ENCODE measurements around the gene MTF2.

MTF2 gene

GRCh38 chr1:93082313-93082712 is 3.2 kb downstream of the MTF2 start:
- no peak for DNase-seq (ENCODE audit: low read depth in 2 of 2, low spot score in 1 of 2)

DNA sequence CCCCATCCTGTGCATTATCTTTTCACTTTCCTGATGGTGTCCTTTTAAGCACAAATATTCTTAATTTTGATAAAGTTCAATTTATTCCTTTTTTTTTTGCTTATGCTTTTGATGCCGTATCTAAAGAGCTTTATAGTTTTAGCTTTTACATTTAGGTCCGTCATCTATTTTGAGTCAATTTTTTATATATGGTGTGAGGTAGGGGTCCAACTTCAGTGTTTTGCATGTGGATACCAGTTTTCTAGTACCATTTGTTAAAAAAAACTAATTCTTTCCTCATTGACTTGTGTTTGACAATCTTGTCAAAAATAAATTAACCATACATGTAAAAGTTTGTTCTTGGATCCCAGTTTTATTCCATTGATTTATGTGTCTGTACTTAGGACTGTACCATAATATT is 4.9 kb downstream of the MTF2 start:
- no peak for DNase-seq (ENCODE audit: low read depth in 2 of 2, low spot score in 1 of 2)

DNA sequence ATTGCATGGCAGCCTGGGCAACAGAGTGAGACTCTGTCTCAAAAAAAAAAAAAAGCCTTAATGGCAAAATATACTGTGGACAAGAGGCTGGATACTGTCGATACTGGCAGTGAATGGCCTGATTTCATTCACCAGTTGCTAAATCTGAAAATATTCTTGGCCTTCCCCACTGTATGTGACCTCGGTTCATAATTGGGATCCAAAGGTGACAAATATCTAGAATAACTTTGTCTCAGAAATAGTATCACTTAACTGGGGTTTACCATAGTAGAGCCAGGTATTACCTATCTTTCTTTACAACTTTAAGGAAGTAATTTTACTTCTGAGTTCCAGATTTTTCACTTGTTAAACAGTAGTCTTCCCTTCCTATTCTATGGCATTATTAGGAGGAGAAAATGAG is 8.4 kb downstream of the MTF2 start:
- DNase-seq (ENCODE audit: low read depth in 2 of 2, low spot score in 1 of 2): no peak

DNA sequence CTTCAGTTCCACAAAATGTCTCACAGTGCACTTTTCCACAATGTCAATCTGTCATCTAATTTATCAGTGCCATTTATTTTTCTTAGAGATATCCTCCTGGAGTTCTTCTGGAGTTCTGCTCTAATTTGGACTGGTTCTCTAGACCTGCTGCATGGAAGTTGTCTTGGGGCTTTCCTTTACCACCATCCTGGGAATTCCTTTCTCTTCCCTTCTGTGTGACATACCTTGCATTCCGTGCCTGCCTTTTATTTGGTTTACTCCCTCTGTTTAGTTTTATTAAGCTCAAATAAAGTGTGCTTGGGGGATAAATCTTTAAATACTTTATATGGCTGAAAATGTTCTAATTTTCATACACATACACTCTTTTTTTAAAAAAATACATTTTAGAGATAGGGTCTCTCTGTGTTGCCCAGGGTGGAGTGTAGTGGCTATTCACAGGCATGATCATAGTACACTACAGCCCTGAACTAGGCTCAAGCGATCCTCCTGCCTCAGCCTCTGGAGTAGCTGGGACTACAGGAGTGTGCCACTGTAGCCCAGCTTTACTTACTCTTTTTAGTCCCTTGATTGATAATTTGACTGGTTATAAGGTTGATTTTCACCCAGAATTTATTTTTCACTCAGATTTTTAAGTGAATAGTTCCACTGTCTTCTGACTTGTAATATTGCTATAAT is 14.4 kb downstream of the MTF2 start:
- no peak for DNase-seq (ENCODE audit: low read depth in 2 of 2, low spot score in 1 of 2)

DNA sequence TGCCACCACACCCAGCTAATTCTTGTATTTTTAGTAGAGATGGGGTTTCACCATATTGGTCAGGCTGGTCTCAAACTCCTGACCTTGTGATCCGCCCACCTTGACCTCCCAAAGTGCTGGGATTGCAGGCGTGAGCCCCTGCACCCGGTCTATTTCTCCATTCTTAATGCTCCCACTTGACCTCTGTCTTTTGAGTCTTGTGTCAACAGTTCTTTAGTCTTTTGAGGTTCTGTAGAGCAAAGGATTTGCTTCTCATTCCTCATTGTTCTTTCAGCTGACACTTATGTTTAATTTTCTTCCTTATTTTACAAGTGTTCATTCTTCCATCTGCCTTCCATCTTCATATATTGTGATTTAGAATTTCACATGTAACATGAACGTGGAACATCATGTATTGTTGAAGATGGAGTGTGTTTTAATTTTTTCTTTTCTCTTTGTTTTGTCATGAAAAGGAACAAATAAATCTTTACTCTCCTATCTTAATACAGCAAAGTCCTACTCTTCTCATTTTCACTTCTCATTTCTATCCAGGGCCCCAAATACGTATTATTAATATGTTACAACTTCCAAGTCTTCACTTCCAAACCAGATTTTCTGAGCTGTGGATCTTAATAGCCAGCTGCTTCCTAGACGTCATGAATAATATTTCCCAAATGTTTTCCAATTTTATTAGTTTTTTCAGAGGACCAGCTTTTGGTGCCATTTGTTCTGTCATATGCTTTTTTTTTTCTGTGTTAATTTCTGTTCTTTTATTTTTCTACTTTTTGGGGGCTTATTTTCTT is 16.9 kb downstream of the MTF2 start:
- no peak for DNase-seq (ENCODE audit: low read depth in 2 of 2, low spot score in 1 of 2)

- no peak for DNase-seq (ENCODE audit: low read depth in 2 of 2, low spot score in 1 of 2)
Measured at GRCh38 chr1:93102142-93102541, 23.1 kb downstream of the MTF2 start.

- no peak for DNase-seq (ENCODE audit: low read depth in 2 of 2, low spot score in 1 of 2)
Measured at GRCh38 chr1:93106226-93106625, 27.1 kb downstream of the MTF2 start.

GRCh38 chr1:93107395-93107794 is 28.3 kb downstream of the MTF2 start:
- DNase-seq (ENCODE audit: low read depth in 2 of 2, low spot score in 1 of 2): no peak

DNA sequence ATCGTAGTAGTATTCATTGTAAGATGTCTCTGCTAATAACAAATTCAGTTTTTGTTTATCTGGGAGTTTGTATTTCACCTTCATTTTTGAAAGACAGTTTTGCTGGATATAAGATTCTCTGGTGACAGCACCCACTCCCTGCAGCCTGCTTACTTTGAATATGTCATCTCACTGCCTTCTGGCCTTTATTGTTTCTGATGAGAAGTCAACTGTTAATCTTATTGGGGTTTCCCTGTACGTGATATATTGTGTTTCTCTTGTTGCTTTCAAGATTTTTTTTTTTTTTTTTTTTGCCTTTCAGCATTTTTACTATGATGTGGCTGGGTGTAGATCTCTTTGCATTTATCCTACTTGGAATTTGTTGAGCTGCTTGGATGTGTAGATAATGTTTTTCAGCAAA is 29.3 kb downstream of the MTF2 start:
- no peak for DNase-seq (ENCODE audit: low read depth in 2 of 2, low spot score in 1 of 2)

DNA sequence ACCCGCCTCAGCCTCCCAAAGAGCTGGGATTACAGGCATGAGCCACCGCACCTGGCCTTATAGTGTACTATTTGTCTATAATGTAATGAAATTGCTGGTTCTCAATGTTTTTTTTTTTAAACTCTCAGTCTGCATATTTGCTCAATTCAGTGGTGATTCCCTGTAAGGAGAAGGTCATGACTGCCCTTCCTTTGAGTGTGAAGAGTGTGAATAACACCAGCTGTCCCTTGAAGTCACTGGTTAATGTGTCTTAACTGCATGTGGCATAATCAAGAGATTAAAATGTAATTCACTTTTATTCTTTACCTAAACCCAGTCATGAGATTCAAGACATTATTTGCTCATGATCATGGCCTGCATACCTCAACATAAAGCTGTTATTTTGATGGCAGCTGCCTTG is 30.5 kb downstream of the MTF2 start:
- DNase-seq (ENCODE audit: low read depth in 2 of 2, low spot score in 1 of 2): no peak

DNA sequence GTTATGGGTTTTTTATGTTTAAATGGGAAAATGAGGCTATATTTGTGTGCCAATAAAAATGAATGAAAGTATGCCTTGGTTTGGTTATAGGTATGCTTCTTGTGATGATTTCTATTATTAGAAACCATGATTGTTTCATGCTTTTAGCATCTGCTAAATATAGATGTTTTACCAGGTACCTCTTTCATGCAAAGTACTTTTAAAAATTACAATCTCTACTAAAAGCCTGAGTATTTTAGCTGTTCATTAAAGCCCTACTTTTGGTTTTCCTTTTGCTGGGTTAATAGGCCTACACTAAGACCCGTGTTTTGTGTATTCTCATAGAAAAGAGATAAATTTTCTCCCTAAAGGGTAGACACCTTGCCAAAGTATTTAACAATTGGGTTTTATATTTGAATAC is 32.0 kb downstream of the MTF2 start:
- no peak for DNase-seq (ENCODE audit: low read depth in 2 of 2, low spot score in 1 of 2)

- no peak for DNase-seq (ENCODE audit: low read depth in 2 of 2, low spot score in 1 of 2)
Measured at GRCh38 chr1:93111561-93111960, 32.5 kb downstream of the MTF2 start.

DNA sequence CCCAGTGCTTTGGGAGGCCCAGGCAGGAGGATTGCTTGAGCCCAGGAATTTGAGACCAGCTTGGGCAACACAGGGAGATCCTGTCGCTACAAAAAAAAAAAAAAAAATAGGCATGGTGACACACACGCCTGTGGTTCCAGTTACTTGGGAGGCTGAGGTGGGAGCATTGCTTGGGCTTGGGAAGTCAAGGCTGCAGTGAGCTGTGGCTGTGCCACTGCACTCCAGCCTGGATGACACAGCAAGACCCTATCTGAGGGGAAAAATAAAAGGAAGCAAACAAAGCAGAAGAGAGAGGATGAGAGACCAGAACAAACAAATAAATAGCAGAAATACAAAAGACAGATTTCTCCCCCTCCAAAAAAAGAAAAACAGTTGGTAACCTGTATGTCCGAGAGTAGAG is 34.0 kb downstream of the MTF2 start:
- no peak for DNase-seq (ENCODE audit: low read depth in 2 of 2, low spot score in 1 of 2)

DNA sequence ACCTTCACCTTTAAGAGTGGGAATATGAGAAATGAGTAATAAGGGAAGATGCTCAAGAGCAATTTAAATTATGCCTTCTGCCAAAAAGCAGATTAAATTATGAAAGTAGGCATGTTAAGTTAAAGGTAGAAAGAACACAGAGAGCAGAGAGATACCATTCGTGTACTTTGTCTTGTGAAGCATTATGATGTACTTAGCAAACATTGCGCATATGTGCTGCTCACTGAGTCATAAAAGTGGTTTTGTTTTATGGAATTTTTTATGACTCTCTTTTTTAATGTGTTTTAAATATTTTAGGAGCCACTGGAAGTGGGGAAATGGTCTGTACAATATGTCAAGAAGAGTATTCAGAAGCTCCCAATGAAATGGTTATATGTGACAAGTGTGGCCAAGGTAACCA is 35.3 kb downstream of the MTF2 start:
- DNase-seq (ENCODE audit: low read depth in 2 of 2, low spot score in 1 of 2): no peak

DNA sequence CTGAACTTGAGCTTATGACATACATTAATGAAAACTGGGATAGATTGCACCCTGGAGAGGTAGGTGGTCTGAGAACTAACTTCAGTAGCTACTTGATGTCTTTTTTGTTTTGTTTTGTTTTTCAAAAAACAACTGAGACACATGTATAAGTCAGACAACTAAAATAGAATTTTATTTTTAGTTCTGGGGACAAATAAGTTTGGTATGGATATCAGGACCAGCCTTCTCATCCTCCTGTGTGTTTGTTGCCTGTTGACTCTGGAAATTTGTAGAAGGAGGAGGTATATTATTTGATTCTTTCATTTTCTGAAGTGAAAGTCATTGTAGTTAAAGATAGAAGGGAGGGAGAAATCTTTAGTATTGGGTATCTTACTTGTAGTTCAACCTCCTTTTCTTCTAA is 41.5 kb downstream of the MTF2 start:
- DNase-seq (ENCODE audit: low read depth in 2 of 2, low spot score in 1 of 2): no peak

- DNase-seq (ENCODE audit: low read depth in 2 of 2, low spot score in 1 of 2): no peak
Measured at GRCh38 chr1:93123201-93123783, 44.2 kb downstream of the MTF2 start.

GRCh38 chr1:93124556-93125355 is 45.7 kb downstream of the MTF2 start:
- no peak for DNase-seq (ENCODE audit: low read depth in 2 of 2, low spot score in 1 of 2)

DNA sequence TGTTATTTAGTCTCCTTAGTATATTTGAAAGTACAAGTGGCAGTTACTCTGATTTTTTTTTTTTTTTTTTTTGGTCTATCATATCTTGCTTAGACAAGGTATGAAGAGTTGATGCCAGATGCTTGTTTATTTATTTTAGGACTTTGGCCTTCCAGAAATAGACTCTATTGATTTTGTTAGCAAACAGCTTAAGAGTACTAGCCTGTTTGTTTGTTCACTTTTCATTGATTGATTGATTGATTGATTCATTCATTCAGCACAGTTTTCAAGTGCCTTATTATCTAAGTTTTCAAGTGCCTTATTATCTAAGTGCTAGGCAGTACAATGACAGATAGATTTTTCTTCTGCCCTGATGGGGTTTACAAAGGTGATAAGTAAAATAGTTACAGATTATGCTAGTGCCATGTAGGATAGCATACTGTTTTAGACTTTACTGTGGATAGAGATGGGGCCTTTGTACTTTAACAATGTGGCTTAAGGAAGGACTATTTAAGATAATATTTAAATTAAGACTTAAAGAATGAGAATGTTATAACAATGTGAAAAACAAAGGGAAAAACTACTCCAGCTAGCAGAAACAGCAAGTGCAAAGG is 50.5 kb downstream of the MTF2 start:
- no peak for DNase-seq (ENCODE audit: low read depth in 2 of 2, low spot score in 1 of 2)

- no peak for DNase-seq (ENCODE audit: low read depth in 2 of 2, low spot score in 1 of 2)
Measured at GRCh38 chr1:93132638-93133037, 53.6 kb downstream of the MTF2 start.

DNA sequence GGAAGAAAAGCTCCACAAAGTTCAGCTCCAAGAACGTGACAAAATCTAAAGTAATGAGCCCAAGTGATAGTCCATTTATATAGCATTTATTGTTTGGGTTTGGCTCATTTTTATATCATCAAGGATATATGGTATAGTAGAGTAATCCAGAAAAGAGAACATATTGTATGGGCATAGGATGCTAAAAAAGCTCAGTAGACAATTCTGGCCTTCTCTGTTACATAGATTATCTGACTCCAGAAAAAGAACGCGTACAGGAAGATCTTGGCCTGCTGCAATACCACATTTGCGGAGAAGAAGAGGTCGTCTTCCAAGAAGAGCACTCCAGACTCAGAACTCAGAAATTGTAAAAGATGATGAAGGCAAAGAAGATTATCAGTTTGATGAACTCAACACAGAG is 57.4 kb downstream of the MTF2 start:
- DNase-seq (ENCODE audit: low read depth in 2 of 2, low spot score in 1 of 2): no peak

- no peak for DNase-seq (ENCODE audit: low read depth in 2 of 2, low spot score in 1 of 2)
Measured at GRCh38 chr1:93137604-93138292, 58.7 kb downstream of the MTF2 start.

Measured in stimulated activated CD8-positive, alpha-beta memory T cell treated with anti-CD3 and anti-CD28 coated beads, Interleukin-4, amount 100 ng/mL, for 1 hour (primary cell).